HCEC 1CT (cell line): ENCODE measurements around the gene ADAMTS18.
"Not testable (repeated sequence)": the region's sequence is repeated elsewhere in the genome, so short reads cannot be mapped to it uniquely, and the experiment has no call there.

Experiments
- DNase-seq: peaks from one replicate; pipeline ENCODE4 v3.0.0-alpha.2; 2017

Gene ADAMTS18, protein sequence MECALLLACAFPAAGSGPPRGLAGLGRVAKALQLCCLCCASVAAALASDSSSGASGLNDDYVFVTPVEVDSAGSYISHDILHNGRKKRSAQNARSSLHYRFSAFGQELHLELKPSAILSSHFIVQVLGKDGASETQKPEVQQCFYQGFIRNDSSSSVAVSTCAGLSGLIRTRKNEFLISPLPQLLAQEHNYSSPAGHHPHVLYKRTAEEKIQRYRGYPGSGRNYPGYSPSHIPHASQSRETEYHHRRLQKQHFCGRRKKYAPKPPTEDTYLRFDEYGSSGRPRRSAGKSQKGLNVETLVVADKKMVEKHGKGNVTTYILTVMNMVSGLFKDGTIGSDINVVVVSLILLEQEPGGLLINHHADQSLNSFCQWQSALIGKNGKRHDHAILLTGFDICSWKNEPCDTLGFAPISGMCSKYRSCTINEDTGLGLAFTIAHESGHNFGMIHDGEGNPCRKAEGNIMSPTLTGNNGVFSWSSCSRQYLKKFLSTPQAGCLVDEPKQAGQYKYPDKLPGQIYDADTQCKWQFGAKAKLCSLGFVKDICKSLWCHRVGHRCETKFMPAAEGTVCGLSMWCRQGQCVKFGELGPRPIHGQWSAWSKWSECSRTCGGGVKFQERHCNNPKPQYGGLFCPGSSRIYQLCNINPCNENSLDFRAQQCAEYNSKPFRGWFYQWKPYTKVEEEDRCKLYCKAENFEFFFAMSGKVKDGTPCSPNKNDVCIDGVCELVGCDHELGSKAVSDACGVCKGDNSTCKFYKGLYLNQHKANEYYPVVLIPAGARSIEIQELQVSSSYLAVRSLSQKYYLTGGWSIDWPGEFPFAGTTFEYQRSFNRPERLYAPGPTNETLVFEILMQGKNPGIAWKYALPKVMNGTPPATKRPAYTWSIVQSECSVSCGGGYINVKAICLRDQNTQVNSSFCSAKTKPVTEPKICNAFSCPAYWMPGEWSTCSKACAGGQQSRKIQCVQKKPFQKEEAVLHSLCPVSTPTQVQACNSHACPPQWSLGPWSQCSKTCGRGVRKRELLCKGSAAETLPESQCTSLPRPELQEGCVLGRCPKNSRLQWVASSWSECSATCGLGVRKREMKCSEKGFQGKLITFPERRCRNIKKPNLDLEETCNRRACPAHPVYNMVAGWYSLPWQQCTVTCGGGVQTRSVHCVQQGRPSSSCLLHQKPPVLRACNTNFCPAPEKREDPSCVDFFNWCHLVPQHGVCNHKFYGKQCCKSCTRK (N-terminal part only)

DNA sequence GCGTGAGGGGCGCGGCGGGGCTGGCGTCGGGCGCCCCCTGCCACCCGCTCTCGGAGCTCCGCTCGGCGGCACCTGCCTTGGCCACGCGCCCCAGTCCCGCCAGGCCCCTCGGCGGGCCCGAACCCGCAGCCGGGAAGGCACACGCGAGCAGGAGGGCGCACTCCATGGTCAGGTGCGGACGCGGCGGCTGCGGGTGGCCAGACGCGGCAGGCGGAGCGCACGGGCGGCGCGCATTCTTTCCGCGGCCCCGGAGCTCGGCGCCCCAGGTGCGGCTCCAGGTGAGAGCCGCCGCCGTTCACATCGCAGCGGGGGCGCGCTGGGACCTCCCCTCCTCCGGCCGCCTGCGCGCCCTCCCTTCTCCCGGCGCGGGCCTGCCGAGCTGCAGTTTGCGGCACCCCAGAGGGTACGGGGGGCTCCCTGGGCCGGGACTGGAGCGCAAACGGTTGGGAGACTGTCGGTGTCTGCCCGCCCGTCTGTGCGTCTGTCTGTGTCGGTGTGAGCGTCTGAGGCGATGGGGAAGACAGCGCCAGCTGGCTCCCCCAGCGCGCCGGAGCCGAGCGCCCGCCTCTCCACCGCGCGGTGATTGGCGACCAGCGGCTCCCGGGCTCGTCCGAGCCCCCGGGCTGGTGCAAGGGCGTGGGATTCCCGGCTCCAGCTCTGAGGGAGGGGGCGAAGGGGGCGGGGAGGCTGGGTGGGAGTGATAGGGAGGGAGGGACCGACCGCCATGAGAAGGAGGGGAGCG, at the start of gene ADAMTS18:
TSS of gene ADAMTS18 (minus strand) at position 505 of the 742 bp plus-strand sequence. CDS start at position 166, 339 bp downstream.
- no peak for DNase-seq

DNA sequence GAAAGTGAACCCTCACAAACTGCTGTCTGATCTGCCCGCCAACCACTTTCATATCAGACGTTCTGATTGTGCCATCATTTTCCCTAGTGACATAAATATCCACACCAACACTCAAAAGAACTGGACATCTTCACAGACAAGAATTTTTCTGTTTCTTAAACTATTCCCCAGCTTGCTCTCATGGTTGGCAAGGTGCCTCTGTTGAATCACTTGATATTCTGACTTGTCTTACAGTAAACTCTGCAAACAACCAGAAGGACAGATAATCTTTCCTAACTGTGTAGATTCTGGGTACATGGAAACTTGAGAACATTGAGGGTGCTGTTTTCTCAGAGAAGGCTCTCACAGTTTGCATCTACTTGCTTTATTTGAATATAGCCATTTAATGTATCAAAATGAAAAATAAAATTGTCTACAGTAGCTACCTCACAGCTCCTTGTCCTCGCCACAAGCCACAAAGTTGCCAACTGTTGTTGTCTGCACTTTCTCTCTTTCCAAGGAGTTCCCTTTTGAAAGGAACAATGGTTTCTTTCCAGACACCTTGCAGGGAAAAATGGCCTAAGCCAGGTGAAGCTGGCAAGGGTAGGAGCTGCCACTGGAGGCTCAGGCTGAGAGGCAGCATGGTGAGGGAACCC, 46.0 kb upstream of the ADAMTS18 start:
- no peak for DNase-seq

DNA sequence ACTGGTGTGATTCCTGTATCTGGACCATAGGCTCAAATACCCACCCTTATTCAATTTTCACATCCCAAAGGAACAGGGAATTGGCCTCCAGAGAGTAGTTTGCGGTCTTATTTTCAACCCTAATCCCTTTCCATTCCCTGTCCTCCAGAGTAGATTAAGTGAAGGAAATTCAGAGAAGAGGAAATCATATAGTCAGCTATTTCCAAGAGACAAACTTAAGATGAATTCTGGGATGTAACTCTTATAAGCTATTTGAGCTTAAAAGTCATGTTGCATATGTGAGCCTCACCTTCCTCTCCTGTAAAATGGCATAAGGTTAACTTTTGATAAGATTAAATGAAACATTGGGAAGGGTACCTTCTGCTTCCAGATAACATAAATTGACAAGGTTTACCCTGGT, 37.4 kb upstream of the ADAMTS18 start:
- DNase-seq: no peak

DNA sequence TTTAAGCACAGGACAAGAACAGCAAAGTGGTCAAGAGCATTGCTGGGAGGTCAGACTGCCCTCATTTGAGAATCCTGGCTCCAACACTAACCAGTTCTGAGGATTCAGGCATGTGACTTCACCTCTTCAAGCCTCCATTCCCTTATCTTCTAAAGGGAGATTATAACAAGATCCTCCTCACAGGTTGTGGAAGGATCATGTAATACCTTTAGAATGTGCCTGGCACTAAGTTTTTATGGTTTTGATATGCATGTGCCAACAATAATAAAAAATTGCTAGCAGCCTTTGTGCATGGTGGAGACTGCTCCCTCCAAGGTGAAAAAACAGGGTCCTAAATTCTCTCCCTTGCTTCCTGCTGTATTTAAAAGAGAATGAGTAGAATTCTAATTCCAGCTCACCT, 36.0 kb upstream of the ADAMTS18 start:
- DNase-seq: no peak

DNA sequence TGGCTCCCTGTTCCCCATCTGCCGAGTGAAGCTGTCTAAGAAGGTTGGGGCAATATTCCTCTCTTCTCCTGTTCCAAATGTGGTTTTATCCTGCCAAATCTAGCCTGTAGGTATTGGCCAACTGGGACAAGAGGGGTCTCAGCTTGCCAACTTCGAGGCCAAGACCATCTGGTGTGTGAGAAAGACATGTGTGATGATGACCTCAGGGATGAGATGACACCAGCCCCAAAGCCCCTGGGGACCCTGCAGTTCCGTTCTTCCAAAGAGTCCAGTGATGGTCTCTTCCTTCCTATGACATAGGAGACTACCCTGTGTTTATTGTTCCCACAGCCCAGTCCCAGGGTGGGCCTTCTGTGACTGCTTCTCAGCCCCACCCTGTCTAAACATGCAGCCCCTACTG, 34.8 kb upstream of the ADAMTS18 start:
- no peak for DNase-seq

DNA sequence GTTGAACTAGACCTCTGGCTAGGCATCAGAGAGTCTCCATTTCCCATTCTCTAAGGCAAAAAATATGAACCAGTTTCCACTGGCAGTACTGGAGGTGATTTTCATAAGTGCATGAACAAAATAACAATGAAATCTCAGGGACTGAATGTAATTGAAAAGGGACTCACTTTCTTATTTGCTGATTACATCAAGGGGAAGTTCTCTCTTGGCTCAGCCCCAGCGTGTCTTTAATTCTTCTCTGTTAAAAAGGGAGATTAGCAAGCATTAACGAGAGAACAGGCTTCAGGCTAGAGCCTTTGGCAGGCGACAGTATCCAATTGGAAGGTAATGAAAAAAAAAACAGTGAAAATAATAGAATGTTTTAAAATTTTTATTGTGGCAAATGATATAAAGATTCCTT, 34.0 kb upstream of the ADAMTS18 start:
- no peak for DNase-seq

DNA sequence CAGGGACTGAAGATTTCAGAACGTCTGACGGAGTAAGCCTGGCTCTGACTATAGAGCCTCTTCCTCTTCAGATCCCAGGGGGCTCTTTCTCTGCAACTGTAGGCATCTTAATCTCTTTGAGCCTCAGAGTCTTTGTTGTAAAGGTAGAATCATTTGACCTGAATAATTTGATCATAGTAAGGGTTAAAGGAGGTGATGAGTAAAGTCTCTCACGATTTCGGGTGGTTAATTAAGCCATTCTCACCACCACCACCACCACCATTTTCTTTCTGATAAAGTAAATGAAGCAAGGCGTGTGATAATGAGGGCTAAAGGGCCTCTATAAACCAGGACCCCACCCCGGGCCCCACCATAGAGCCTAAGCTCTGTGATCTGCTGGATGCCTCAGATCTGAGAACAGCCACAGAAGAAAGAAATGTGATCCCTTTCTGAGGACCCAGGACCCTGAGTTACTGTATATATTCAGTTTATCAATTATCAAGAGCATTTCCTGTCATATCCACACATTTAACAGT, 33.0 kb upstream of the ADAMTS18 start:
- DNase-seq: no peak

DNA sequence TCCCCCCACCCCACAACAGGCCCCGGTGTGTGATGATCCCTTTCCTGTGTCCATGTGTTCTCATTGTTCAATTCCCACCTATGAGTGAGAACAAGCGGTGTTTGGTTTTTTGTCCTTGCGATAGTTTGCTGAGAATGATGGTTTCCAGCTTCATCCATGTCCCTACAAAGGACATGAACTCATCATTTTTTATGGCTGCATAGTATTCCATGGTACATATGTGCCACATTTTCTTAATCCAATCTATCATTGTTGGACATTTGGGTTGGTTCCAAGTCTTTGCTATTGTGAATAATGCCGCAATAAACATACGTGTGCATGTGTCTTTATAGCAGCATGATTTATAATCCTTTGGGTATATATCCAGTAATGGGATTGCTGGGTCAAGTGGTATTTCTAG, 28.8 kb upstream of the ADAMTS18 start:
- not testable (repeated sequence) for DNase-seq

DNA sequence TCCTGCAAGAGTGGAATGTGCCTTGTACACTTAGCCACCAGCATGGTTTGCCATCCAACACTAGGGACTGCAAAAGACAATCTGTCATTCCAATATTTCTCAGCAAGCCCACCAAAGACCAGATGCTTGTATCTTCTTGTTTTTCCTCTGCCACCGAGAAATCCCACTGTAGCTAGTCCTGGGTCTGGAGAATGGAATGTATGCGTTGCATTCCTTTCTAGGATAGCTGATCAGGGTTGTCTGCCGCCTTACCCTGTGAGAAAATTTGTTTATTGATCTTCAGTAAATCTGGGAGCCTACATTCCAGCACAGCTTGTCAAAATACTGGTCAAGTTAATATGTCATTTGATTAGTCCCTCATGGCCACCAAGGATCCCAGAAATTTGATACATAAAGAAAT, 28.1 kb upstream of the ADAMTS18 start:
- DNase-seq: no peak

DNA sequence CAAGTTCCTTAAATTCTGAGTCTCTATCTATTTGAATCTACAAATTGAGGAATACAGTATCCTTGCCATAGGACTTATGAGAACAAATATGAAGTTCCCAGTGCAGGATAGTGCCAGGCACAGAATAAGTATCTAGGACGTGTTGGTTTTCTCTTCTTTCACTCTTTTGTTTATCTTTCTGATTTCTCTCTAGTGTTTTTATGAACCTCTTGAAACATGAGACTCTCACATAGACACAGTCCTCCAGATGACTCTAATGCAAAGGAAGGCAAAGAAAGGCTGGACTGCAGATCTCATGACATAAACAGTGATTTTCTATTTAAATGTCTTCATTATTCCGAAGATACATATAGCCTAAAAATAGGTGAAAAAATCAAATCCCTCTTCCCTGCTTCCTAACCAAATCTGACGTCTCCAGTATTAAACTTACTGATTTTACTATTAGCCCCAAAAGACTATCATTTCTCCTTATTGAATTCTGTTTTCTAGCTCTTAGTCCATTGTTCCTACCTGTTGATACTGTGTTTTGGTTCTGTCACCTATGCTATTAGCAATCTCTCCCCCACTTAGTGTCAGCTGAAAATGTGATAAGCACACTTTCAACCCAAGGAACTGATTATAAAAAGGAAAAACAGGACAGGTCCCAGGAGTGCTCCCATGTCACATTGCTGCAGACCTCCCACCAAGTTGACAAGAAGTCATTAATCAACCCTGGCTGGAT, 24.9 kb upstream of the ADAMTS18 start:
- no peak for DNase-seq

DNA sequence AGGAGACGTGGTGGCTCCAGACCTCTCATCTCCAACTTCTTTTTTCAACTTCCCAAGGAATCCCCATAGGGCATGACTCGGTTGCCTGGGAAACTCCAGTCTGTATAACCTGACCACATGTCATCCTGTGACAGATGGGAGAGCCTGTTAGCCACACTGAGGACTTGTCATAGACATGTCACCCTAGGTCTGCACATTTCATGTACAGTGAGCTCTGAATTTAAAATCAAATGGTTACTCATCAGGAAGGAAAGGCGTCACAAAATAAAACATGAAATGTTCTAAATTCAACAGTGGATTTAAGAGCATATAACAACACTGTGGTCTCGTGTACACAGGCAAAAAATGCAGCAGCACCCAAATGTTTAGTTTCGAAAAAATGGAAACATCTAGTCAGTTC, 22.2 kb upstream of the ADAMTS18 start:
- no peak for DNase-seq

DNA sequence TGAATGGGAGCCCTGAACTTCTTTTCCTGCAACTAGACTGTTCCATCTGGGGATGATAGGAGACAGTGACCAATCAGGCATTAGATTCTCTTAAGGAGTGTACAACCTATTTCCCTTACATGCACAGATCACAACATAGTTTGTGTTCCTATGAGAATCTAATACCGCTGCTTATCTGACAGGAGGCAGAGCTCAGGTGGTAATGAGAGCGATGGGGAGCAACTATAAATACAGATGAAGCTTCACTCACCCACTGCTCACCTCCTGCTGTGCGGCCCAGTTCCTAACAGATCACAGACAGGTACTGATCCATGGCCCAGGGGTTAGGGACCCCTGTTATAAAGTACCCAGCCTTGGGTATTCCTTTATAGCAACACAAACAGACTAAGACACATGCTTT, 17.4 kb upstream of the ADAMTS18 start:
- no peak for DNase-seq

DNA sequence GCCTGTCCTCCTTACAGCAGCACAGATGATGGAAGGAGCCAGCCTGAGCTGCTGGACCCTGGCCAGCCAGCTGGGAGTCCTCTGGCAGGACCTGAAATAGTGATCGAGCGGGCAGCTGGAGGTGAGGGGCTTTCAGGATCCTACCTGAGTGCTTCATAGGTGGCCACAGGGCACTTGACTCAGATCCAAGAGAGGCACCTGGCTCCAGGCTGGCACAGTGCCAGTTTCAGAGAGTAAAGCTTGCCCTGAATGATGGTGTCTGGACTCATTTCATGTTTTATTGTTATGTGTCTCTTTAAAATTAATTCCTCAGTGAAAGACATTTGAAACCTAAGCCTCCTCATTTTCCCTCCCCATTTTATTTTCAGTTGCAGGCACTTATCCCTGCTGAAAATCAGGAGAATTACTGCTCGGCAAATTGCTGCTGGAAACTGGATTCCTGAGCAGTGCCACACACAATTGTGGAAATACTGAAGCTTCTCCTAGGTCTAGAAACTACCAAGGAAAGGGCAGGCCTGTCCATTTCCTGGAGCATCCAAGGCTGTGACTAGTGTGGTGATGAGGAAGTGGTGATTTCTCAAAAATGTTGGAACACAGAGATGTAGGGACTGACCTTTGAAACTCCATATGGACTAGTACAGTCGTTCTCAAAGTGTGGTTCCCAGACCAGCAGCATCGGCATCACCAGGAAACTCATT, 16.1 kb upstream of the ADAMTS18 start:
- no peak for DNase-seq

DNA sequence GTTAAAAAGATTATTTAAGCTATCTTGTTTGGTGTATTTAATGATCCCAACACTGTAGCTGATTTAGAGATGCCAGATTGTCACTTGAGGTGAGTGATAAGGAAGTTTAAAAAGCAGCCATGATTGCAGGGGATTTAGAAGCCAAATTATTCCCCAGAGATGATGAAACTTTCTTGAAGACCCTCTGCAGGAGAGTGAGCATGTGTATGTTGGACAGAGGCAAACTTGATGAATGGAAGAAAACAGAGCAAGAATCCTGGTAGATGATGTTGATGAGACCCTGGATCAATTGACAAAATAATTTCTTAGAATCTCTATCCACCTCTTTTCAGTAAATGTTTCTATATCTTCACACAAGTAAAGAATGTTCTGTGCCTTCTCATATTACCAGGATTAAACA, 14.4 kb upstream of the ADAMTS18 start:
- DNase-seq: no peak

DNA sequence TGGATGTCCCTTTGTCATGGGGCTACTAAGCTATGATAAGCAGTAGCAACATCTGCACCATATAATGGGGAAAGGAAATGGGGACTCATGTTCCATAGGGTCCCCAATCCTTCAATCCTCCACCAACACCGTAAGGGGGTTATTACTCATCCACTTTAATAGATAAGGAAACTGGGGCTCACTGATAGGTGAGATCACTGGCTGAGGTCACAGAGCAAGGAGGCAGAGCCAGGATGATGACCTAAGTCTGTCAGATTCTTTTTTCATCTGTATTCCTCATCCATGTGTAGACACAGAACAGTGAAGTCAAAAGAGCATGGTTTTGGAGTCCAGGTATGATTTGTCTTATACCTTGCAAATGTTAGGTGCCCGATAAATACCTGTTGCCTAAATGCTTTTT, 10.5 kb upstream of the ADAMTS18 start:
- no peak for DNase-seq

DNA sequence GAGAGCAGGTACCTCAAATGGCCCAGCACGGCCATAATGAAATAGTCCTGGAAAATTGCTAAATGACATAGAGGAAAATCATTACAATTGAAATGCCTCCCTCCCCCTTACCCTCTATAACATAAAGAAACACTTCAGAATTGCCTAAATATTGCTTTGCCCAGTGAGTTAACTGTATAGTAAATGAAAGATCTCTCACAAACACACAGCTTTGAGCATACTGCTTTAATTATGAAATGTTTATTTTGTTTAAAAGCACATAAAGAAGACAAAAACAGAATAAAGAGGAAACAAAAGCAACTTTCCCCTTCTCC, 9.3 kb upstream of the ADAMTS18 start:
- DNase-seq: no peak

DNA sequence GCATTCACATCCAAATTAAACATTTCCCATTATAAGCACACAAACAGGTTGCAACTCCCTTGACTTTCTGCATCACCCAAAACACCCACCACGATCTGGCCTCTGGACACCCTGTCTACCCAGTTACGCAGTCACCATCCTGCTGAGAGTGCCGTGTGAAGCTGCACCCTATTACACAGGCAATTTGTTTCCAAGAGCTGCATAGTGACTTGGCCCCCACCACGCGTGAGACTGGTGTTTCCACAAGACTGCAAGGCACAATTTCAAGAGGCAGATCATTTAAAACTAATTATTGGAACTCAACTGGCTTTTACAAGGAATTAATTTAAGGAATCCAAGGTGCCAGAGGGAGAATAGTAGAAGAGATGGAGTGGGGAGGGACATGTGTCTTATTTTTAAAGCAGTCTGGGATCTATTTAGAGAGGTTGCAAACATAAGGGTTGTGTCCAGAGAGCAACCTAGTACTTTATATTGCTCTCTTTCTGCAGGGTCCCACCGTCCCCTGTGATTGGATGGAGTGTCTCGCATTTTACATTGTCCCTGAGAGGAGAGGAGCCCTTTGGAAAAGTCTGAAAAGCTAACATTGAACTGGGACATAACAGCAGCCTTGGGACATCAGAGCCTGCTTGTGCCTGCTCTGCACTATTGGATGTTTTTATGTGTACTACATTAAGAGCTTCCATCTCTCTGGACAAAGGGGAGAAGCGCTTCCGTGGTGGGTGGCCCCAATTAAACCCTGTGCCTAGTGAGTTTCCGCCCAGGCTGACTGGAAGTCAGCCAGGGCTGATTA, 8.7 kb upstream of the ADAMTS18 start:
- no peak for DNase-seq

DNA sequence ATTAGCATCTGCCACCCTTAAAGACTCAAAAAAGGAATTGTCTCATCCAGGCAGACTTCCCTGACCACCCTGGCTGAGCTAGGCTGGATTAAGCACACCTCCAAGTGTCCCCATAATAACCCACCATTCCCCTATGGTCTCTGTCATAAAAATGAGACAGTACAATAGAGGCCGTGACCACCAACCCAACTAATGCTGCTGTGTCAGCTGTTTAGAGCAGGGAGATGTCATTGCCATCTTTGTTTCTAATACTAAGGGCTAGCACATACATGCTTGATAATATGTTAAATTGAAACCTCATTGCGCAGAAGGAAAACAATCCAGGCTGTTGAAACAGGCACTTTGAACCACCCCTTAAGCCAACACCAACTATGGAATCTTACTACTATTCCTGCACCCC, 7.2 kb upstream of the ADAMTS18 start:
- no peak for DNase-seq

DNA sequence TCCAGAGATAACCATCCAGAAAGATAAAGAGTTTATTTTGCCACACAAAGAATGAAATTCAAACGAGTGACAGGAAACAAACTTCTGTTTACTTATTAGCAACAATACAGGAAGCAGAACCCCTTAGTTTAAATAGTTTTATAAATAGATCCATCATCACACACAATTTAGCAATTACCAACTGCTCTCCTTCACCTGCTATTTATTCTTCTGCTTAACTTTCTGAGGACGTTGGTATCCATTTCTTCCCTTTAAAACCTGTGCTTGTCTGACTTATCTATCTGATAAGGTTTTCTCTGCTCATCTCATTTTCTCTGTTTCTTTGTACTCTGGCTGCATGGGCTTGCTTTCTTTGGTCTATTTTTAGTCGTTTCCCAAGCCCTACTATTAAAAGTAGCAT, 4.3 kb upstream of the ADAMTS18 start:
- DNase-seq: no peak

DNA sequence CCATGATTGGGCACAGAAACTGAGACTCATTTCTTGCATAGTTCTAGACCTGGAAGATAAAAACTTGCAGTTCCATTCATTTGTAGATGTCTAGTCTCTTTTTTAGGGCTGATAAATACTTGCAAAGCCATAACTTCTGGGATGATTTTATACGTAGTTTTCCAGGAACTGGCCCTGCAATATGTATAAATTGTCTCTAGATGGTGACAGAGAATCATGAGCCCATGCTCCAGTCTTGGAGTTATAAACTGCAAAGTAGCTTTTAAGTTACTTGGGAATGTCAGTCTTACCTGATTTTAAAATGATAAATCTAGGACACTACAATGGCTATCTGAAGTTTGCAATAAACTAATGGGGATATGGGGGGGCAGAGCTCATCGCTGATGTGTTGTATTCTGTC, 3.0 kb upstream of the ADAMTS18 start:
- peak; percentile 4 for DNase-seq
